ENCODE results near the gene GCNT1.

- TF ChIP-seq CTCF (IDR thresholded peaks at IDR 0.05; ENCODE audit: poor library complexity) (no peak), EZH2 (IDR thresholded peaks at IDR 0.05; ENCODE audit: borderline replicate concordance) (no peak), EZH2phosphoT487 (IDR thresholded peaks at IDR 0.05; ENCODE audit: low read depth, severe bottlenecking, unreplicated experiment) (no peak)
Observed at GRCh38 chr9:76441551-76442322, 17.2 kb upstream of the GCNT1 start.
